GM18870 (cell line): ENCODE measurements around the gene CENPB.
"Not testable (repeated sequence)": the region's sequence is repeated elsewhere in the genome, so short reads cannot be mapped to it uniquely, and the experiment has no call there.

Source experiments
- ATAC-seq: cut with Tn5 transposase; IDR thresholded peaks from one replicate; pipeline ENCODE4 v1.9.1; 2021; ENCODE audit warnings: moderate library complexity; ENCODE audit not compliant: unreplicated experiment

The CENPB gene

GRCh38 chr20:3786665-3787323 lies at the start of gene CENPB:
TSS of gene CENPB (minus strand) at chr20:3786740. CDS start at chr20:3786483, 257 bp downstream.
- no peak for ATAC-seq

- ATAC-seq, result no peak
Observed at GRCh38 chr20:3836132-3836531, 49.6 kb upstream of the CENPB start.

GRCh38 chr20:3829891-3830290 lies 43.4 kb upstream of the CENPB start:
- ATAC-seq, result not testable (repeated sequence)

- no peak for ATAC-seq
Observed at GRCh38 chr20:3828798-3829197, 42.3 kb upstream of the CENPB start.

GRCh38 chr20:3826420-3826819 lies 39.9 kb upstream of the CENPB start:
- ATAC-seq, result no peak

- ATAC-seq, result no peak
Observed at GRCh38 chr20:3825526-3825925, 39.0 kb upstream of the CENPB start.

- no peak for ATAC-seq
Observed at GRCh38 chr20:3823881-3824280, 37.3 kb upstream of the CENPB start.

GRCh38 chr20:3821996-3822395 lies 35.5 kb upstream of the CENPB start:
- no peak for ATAC-seq

- no peak for ATAC-seq
Observed at GRCh38 chr20:3820901-3821727, 34.6 kb upstream of the CENPB start.

- ATAC-seq, result peak; percentile 74
Observed at GRCh38 chr20:3820048-3820900, 33.7 kb upstream of the CENPB start, which contains the start of gene AP5S1. TSS of gene AP5S1 (plus strand) at chr20:3820547. CDS start at chr20:3822118, 1,571 bp downstream.

- ATAC-seq, result no peak
Observed at GRCh38 chr20:3819411-3820047, 33.0 kb upstream of the CENPB start.

GRCh38 chr20:3818155-3819151 lies 31.9 kb upstream of the CENPB start:
- ATAC-seq, result no peak

- no peak for ATAC-seq
Observed at GRCh38 chr20:3815703-3816315, 29.3 kb upstream of the CENPB start.

- no peak for ATAC-seq
Observed at GRCh38 chr20:3814928-3815495, 28.5 kb upstream of the CENPB start.

GRCh38 chr20:3813848-3814581 lies 27.5 kb upstream of the CENPB start:
- ATAC-seq, result no peak

GRCh38 chr20:3812975-3813847 lies 26.7 kb upstream of the CENPB start:
- ATAC-seq, result no peak

GRCh38 chr20:3812259-3812681 lies 25.7 kb upstream of the CENPB start:
- ATAC-seq, result no peak
